H1 (cell line): ENCODE results near the gene POLR2H.

Source experiments
- CEBPB ChIP-seq: IDR thresholded peaks from 2 replicates; pipeline ENCODE4 v1.6.1; 2012; ENCODE audit warnings: low read depth, low read length
- CREB1 ChIP-seq: IDR thresholded peaks from 2 replicates; pipeline ENCODE4 v1.6.1; 2012; ENCODE audit warnings: inconsistent platforms
- CTCF ChIP-seq, 3 experiments: IDR thresholded peaks; 1 replicate in 2 of 3; 2 replicates in 1 of 3; pipeline versions ENCODE4 v1.5.1 to v1.6.1; 2011; ENCODE audit warnings: low read length in 3 of 3, mild to moderate bottlenecking in 3 of 3, inconsistent platforms in 2 of 3, low read depth in 1 of 3, moderate library complexity in 1 of 3; ENCODE audit not compliant: insufficient read depth in 1 of 3; ENCODE audit errors: control extremely low read depth in 1 of 3
- EP300 ChIP-seq, 2 experiments: IDR thresholded peaks; 1 replicate in 1 of 2; 2 replicates in 1 of 2; pipeline ENCODE4 v1.6.1; 2011 to 2012; ENCODE audit warnings: low read depth in 2 of 2, low read length in 2 of 2, mild to moderate bottlenecking in 2 of 2, borderline replicate concordance in 1 of 2, inconsistent platforms in 1 of 2, moderate library complexity in 1 of 2
- EZH2 ChIP-seq: fragments of 200-600 bp; sonication (generic); IDR thresholded peaks from 2 replicates; pipeline ENCODE4 v1.7.1; 2012; ENCODE audit warnings: low read depth, mild to moderate bottlenecking, moderate library complexity, low read length, inconsistent platforms; ENCODE audit not compliant: severe bottlenecking
- JUN ChIP-seq: IDR thresholded peaks from 2 replicates; pipeline ENCODE4 v1.6.1; 2011; ENCODE audit warnings: low read depth, mild to moderate bottlenecking, improper control_type of control experiment, low read length
- KDM5A ChIP-seq: fragments of 200-600 bp; IDR thresholded peaks from 2 replicates; pipeline ENCODE4 v1.7.1; 2012; ENCODE audit warnings: mild to moderate bottlenecking, low read length, inconsistent platforms, mixed read lengths
- MAX ChIP-seq: IDR thresholded peaks from 2 replicates; pipeline ENCODE4 v1.6.1; 2012; ENCODE audit warnings: inconsistent platforms
- PHF8 ChIP-seq: fragments of 200-600 bp; sonication (generic); conservative IDR thresholded peaks from 2 replicates; pipeline ENCODE4 v1.7.1; 2012; ENCODE audit warnings: low read depth, mild to moderate bottlenecking, inconsistent platforms, low read length, moderate library complexity
- POLR2A ChIP-seq, 2 experiments: IDR thresholded peaks; 1 replicate in 1 of 2; 2 replicates in 1 of 2; pipeline ENCODE4 v1.6.1; 2011; ENCODE audit warnings: low read depth in 2 of 2, low read length in 2 of 2, mild to moderate bottlenecking in 2 of 2; ENCODE audit errors: control extremely low read depth in 1 of 2
- POLR2AphosphoS5 ChIP-seq: IDR thresholded peaks from 2 replicates; pipeline ENCODE4 v1.6.1; 2011; ENCODE audit warnings: low read depth, low read length
- SP1 ChIP-seq: IDR thresholded peaks from 2 replicates; pipeline ENCODE4 v1.6.1; 2011; ENCODE audit warnings: low read depth, low read length
- ZNF274 ChIP-seq: IDR thresholded peaks from 2 replicates; pipeline ENCODE4 v1.7.0; 2012; ENCODE audit warnings: low read length, borderline replicate concordance; ENCODE audit errors: extremely low read depth
- TF ChIP-seq, protein P1 (sequence below): IDR thresholded peaks from 2 replicates; pipeline ENCODE4 v1.6.1; 2011; ENCODE audit warnings: low read depth, mild to moderate bottlenecking, low read length; ENCODE audit not compliant: insufficient read depth

GRCh38 chr3:184323696-184324095, 37.8 kb upstream of the POLR2H start:
- TF ChIP-seq PHF8 (no peak), EZH2 (no peak), CTCF (IDR thresholded peaks at IDR 0.05; ENCODE audit: control extremely low read depth in 1 of 3, insufficient read depth in 1 of 3, low read depth in 1 of 3, low read length in 3 of 3) (no peak), KDM5A (no peak), POLR2AphosphoS5 (no peak), JUN (no peak), MAX (no peak), CEBPB (no peak), POLR2A (IDR thresholded peaks at IDR 0.05; ENCODE audit: control extremely low read depth in 1 of 2, low read depth in 2 of 2, low read length in 2 of 2) (no peak), ZNF274 (no peak), EP300 (IDR thresholded peaks at IDR 0.05; ENCODE audit: borderline replicate concordance in 1 of 2, low read depth in 2 of 2, low read length in 2 of 2) (no peak), SP1 (no peak), CREB1 (no peak)
- TF ChIP-seq, protein P1, sequence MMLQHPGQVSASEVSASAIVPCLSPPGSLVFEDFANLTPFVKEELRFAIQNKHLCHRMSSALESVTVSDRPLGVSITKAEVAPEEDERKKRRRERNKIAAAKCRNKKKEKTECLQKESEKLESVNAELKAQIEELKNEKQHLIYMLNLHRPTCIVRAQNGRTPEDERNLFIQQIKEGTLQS = no peak
